Measurements from ENCODE around the gene SGPP2.

The SGPP2 gene

DNA sequence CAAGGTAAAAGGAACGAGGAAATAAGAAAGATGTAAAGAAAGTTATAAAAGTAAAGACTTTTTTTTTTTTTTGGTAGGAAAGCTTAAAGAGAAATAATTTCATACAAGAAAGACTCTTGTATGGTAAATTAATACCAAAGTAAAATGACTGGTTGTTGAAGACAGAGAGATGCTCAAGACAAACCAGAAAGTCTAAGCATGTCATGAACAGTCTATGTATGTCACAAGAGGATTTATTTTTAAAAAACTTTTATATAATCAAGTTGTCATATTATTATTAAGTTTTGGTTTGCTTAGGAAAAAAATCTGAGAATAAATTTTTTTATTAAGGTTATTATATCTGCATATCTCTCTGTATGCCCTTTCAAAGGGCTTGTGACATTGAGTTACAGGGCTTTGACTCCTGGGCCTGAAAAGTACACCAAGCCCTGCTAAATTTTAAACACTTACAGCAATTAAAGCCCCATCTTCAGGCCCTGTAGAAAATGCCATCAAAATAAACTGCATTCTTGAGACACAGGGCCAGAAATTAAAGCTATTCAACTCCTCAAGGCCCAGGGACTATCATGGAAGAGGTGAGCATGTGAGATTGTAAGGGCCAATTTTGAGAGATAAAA is 10.9 kb upstream of the SGPP2 start:
- Histone ChIP-seq H3K9me3 (replicated peaks; ENCODE audit: insufficient read depth, low read length) (no peaks in the 10 kb centered on the region), H3K4me2 (ENCODE audit: low read depth, low read length) (no peak overlapping the region), H3F3A (ENCODE audit: insufficient read depth, low read length) (no peaks in the 10 kb centered on the region), H3K79me2 (ENCODE audit: low read length) (no peaks in the 10 kb centered on the region), H3K9me2 (replicated peaks; ENCODE audit: insufficient read depth, low read length) (no peaks in the 10 kb centered on the region), H2AFZ (ENCODE audit: low read length) (no peak overlapping the region), H4K20me1 (ENCODE audit: insufficient read depth, low read length) (no peaks in the 10 kb centered on the region), H3K4me1 (ENCODE audit: low read length) (no peaks in the 10 kb centered on the region), H3K36me3 (replicated peaks; ENCODE audit: insufficient read depth, low read length) (no peaks in the 10 kb centered on the region), H3K9ac (ENCODE audit: low read length) (no peak overlapping the region), H3K27me3 (replicated peaks; ENCODE audit: insufficient read depth, low read length) (no peaks in the 10 kb centered on the region), H3K27ac (ENCODE audit: low read length) (no peak overlapping the region), H3K4me3 (ENCODE audit: low read length) (no peak overlapping the region)
- no peak for DNase-seq
- TF ChIP-seq EZH2 (optimal IDR thresholded peaks at IDR 0.05; ENCODE audit: low read depth, low read length) (no peak), EZH2phosphoT487 (IDR thresholded peaks at IDR 0.05; ENCODE audit: low read length) (no peak)
- TF ChIP-seq, protein P1, sequence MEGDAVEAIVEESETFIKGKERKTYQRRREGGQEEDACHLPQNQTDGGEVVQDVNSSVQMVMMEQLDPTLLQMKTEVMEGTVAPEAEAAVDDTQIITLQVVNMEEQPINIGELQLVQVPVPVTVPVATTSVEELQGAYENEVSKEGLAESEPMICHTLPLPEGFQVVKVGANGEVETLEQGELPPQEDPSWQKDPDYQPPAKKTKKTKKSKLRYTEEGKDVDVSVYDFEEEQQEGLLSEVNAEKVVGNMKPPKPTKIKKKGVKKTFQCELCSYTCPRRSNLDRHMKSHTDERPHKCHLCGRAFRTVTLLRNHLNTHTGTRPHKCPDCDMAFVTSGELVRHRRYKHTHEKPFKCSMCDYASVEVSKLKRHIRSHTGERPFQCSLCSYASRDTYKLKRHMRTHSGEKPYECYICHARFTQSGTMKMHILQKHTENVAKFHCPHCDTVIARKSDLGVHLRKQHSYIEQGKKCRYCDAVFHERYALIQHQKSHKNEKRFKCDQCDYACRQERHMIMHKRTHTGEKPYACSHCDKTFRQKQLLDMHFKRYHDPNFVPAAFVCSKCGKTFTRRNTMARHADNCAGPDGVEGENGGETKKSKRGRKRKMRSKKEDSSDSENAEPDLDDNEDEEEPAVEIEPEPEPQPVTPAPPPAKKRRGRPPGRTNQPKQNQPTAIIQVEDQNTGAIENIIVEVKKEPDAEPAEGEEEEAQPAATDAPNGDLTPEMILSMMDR (IDR thresholded peaks at IDR 0.05; ENCODE audit: low read length): no peak

DNA sequence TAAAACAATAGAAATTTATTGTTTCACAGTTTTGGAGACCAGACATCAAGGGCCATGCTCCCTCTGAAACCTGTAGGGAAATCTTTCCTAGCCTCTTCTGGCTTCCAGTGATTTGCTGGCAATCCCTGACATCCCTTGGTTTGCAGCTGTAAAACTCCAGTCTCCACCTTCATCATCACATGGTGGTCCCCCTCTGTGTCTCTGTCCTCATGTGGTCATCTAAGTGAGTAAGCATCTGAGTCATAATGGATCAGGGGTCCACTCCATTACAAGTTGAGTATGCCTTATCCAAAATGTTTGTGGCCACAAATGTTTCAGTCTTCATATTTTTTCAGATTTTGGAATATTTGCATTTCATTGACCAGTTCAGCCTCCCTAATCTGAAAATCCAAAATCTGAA is 5.6 kb upstream of the SGPP2 start:
- Histone ChIP-seq H3K27me3 (replicated peaks; ENCODE audit: insufficient read depth, low read length) (no peaks in the 10 kb centered on the region), H2AFZ (ENCODE audit: low read length) (no peak overlapping the region), H3F3A (ENCODE audit: insufficient read depth, low read length) (peaks cover 6% of the 10 kb centered on the region; the same call in 1 of the 2 replicates), H3K4me1 (ENCODE audit: low read length) (no peaks in the 10 kb centered on the region), H4K20me1 (ENCODE audit: insufficient read depth, low read length) (no peaks in the 10 kb centered on the region), H3K27ac (ENCODE audit: low read length) (no peak overlapping the region), H3K36me3 (replicated peaks; ENCODE audit: insufficient read depth, low read length) (no peaks in the 10 kb centered on the region), H3K79me2 (ENCODE audit: low read length) (no peaks in the 10 kb centered on the region), H3K9me2 (replicated peaks; ENCODE audit: insufficient read depth, low read length) (no peaks in the 10 kb centered on the region), H3K9me3 (replicated peaks; ENCODE audit: insufficient read depth, low read length) (no peaks in the 10 kb centered on the region), H3K4me3 (ENCODE audit: low read length) (no peak overlapping the region), H3K9ac (ENCODE audit: low read length) (no peak overlapping the region), H3K4me2 (ENCODE audit: low read depth, low read length) (no peak overlapping the region)
- TF ChIP-seq, protein P1 (IDR thresholded peaks at IDR 0.05; ENCODE audit: low read length): no peak
- TF ChIP-seq EZH2 (optimal IDR thresholded peaks at IDR 0.05; ENCODE audit: low read depth, low read length): no peak
- no peak for TF ChIP-seq EZH2phosphoT487 (IDR thresholded peaks at IDR 0.05; ENCODE audit: low read length)
- DNase-seq: no peak

DNA sequence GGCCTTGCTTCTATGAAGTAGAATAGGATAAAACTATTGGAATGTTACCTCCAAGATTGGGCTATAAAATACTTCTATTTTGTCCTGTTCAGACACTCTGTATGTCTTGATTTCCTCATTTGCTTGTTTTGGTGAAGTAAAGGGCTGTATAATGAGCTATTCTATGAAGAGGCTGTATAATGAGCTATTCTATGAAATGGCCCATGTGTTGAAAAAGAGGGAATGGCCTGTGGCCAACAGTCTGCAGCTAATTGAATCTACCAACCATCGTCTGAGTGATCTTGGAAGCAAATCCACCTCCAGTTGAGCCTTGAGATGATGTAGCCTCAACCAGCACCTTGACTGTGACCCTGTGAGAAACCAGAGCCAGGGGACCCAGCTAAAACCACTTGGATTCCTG is 3.8 kb upstream of the SGPP2 start:
- Histone ChIP-seq H3F3A (ENCODE audit: insufficient read depth, low read length) (peaks cover 6% of the 10 kb centered on the region; the same call in 1 of the 2 replicates), H3K79me2 (ENCODE audit: low read length) (no peaks in the 10 kb centered on the region), H3K9ac (ENCODE audit: low read length) (no peak overlapping the region), H3K4me3 (ENCODE audit: low read length) (no peak overlapping the region), H3K27me3 (replicated peaks; ENCODE audit: insufficient read depth, low read length) (no peaks in the 10 kb centered on the region), H3K27ac (ENCODE audit: low read length) (no peak overlapping the region), H4K20me1 (ENCODE audit: insufficient read depth, low read length) (no peaks in the 10 kb centered on the region), H3K4me1 (ENCODE audit: low read length) (no peaks in the 10 kb centered on the region), H3K36me3 (replicated peaks; ENCODE audit: insufficient read depth, low read length) (no peaks in the 10 kb centered on the region), H3K9me2 (replicated peaks; ENCODE audit: insufficient read depth, low read length) (no peaks in the 10 kb centered on the region), H2AFZ (ENCODE audit: low read length) (no peak overlapping the region), H3K4me2 (ENCODE audit: low read depth, low read length) (no peak overlapping the region), H3K9me3 (replicated peaks; ENCODE audit: insufficient read depth, low read length) (no peaks in the 10 kb centered on the region)
- DNase-seq: no peak
- TF ChIP-seq EZH2 (optimal IDR thresholded peaks at IDR 0.05; ENCODE audit: low read depth, low read length) (no peak), EZH2phosphoT487 (IDR thresholded peaks at IDR 0.05; ENCODE audit: low read length) (no peak)
- TF ChIP-seq, protein P1 (IDR thresholded peaks at IDR 0.05; ENCODE audit: low read length): no peak
